ENCODE data around the gene MAD1L1. TPM values are rescaled to one million over a fixed set of nuclear protein-coding genes. Genes with fewer than 3 reads are reported as not detected.
"Not testable (repeated sequence)": the region's sequence is repeated elsewhere in the genome, so short reads cannot be mapped to it uniquely, and the experiment has no call there.

Gene MAD1L1
- total RNA-seq, 1 donor from 2014 or later: 58.0 TPM

DNA sequence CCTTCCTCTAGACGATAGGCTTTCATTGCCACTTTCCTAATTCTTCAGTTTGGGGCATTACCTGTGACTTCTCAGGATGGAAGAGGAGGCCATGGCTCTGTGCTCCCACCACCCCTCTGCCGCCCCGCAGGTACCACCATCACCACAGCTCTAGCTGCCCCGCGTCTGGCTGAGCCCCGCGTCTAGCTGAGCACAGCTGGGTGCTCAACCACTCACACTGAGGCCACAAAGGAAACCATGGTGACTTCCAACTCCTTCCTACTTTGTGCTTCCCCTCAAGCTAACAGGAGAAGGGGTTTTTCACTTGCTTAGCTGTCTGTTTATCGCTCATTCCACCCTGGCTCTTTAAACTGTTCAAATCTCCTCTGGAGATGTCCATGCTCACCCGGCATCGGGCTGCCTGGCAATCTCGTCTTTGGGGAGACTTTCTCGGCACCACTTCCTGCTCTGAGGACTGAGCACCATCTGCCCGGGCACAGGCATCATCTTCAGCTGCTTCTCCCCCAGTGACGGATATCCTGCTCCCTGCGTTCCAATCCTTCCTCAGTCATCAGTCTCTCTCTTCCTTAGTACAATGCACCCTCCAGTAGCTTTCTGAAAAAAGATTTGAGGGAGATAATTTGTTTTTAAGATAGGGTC, 59.4 kb downstream of the MAD1L1 start:
- DNase-seq: no peak

DNA sequence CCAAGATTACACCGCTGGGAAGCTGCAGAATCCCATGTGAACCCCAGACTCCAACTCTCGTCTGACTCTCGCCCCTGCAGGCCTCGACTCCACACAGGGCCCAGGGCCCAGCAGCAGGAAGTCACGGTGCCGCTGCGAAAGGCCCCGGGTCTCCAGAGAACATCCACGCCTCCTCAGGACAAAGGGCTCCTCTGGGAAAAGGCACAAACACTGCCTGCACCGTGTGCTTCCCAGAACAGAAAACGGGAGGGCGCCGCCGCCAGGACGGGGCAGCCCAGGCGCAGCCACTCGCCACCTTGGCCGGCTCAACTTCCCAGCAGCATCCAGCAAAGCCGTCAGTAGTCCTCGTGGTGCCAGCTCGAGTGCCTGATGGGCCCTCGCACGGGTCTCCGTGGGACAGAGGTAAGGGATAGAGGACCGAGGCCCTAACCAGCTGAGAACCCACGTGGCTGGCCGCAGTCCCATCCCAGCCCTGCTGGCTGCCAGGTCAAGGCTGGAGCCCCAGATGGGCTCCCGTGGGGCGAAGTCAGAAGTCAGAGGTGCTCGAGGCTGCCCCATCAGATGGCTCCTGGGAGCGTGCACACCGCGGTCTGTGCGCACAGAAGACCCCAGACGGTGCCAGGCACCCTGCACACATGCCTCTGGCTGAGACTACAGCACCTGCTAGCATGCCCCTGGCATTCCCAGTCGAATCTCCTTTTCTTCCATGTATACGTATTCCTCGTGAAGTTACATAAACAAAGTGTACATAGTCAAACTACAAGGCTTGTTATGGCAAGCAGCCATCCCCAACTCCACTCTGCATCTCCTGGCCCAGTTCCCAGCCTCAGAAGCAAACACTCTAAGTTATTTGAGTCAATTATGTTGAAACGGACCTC, 60.2 kb downstream of the MAD1L1 start:
- DNase-seq: peak; percentile 93

DNA sequence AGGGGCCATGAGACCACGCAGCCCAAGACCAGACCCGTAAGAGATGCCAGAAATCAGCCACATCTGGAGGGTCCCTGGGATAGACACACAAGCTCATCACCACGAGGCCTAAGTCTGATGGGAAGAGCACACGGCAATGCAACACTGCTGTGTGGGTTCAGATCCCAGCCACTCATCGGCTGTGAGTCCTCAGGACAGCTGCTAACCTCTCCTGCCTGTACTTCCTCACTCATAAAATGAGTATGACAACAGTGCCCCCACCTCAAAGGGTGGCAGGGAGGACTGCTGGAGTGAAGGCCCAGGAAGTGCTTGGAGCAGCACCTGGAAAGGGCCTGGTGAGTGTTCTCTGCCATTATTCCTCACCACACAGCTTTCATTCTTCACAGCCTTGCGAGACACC, 60.9 kb downstream of the MAD1L1 start:
- peak; percentile 49 for DNase-seq

DNA sequence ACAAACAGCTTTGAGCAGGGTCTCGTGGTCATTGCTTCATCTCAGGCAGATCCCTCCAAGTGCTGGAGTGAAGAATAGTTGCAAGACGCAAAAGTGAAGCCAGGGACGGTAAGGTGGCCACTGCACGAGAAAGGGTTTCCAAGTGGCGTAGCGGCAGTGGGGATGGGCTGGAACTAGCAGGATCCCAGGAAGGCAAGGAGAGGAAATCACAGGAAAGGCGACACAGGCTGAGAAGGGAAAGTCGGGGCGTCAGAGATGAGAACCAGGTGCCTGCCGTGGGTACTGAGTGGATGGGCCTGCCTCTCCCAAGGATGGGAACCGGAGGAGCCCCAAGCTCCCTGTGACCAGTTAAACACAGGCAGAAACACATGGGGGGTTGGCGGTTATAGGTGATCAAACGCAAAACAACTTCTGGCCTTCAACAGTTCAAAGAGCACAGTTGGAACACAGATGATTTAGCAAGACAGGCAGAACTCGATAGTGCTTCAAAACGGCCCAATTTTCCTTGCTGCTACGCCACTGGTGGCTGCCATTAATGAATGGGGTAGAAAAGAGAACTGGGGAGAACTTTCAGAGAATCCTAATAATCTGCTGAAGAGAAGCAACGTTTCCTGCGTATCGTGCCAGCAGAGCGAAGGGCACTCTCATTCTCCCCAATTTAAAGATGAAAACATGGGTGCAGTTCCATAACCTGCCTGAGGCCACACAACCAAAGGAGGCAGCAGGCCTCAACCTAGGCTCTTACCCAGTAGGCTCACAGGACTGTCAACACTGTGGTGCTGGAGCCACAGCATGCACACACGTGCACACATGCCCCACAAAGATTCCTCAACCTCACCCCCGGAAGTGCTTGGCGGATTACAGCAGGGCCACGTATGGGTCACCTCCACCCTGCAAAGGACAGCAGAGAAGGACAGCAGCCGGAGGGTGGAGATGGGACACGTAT, 61.9 kb downstream of the MAD1L1 start:
- no peak for DNase-seq

DNA sequence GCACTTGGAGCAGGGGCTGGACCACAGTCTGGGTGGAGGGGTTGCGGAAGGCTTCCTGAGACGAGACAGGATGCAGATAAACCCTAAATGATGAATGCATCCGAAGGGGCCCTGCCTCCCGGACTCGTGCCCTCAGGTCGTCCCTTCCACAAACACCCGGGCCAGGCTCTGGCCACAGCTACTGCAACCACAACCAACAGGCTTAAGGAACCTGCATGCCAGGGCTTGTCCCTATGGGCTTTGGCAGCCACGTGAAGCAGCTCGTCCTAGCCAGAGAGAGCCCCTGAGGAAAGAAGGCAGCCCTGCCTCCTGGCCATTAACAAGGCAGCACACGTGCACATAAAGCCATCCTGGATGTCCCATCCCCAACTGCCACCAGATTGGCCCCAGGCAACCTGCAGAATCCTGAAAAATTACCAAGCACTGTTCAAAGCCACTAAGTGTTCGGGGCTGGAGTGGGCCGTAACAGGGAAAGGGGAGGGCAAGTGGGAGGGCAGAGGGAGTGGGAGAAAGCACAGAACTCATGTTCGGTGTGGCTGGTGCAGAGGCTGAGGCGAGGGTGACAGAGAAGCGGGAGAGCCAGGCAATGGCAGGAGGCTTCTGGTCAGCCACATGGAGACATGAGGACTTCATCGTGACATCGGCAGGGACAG, 62.7 kb downstream of the MAD1L1 start:
- DNase-seq: no peak

DNA sequence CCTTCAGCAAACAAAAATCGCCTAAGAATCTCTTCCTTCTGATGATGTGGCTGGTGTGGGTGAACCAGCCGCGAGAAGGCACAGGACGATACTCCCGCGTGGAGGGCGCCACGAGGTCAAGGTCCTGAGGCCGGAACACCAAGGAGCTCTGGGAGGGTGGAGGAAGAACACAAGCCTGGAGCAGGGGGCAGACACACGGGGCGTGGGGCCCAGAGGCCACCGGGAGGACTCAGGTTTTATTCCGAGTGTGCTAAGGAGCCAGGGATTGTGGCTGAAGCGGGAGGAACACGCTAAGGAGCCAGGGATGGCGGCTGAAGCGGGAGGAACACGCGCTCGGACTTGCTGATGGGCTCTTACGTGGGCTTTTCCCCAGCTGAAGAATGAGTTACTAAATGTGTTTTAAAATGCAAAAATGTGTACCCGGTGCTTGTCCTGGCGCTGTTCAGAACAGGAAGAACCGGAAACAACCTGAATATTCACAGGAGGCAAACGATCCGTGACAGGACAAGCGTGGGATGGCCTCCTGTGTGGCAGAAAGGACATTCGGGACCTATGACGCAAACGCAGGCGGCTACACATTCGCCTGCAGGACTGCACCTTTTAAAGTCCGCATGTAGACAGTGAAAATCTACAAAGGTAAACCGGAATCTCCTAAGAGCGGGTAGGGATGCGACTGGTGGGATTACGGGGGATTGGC, 64.0 kb downstream of the MAD1L1 start:
- DNase-seq: no peak

DNA sequence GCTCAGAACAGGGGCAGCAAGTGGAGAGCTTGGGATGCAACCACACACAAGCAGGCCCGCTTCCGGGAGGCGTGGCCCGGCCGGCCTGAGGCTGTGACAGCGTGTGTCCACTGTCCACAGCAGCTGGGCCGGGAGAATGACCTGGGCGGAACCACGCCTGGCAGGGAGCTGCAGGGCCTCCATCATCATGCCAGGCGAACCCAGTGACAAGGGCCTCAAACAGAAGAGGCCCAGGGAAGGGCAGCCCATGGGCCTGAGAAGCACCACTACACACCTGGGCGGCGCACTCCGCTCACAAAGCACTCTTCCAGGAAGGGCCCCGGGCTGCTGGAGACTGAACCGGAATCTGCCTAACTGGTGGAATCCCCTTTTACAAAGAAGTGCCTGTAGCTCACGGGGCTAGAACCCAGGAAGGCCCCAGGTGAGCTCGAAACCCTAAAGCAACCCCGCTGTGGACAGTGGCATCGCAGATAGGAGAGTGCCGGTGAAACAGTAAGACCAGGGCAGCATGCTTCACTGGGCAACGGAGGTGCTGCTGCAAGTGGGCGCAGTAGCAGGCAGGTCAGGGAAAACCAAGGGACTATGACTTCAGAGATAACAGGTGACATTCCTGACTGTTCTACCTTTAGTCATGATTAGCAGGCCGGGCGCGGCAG, 66.0 kb downstream of the MAD1L1 start:
- no peak for DNase-seq

DNA sequence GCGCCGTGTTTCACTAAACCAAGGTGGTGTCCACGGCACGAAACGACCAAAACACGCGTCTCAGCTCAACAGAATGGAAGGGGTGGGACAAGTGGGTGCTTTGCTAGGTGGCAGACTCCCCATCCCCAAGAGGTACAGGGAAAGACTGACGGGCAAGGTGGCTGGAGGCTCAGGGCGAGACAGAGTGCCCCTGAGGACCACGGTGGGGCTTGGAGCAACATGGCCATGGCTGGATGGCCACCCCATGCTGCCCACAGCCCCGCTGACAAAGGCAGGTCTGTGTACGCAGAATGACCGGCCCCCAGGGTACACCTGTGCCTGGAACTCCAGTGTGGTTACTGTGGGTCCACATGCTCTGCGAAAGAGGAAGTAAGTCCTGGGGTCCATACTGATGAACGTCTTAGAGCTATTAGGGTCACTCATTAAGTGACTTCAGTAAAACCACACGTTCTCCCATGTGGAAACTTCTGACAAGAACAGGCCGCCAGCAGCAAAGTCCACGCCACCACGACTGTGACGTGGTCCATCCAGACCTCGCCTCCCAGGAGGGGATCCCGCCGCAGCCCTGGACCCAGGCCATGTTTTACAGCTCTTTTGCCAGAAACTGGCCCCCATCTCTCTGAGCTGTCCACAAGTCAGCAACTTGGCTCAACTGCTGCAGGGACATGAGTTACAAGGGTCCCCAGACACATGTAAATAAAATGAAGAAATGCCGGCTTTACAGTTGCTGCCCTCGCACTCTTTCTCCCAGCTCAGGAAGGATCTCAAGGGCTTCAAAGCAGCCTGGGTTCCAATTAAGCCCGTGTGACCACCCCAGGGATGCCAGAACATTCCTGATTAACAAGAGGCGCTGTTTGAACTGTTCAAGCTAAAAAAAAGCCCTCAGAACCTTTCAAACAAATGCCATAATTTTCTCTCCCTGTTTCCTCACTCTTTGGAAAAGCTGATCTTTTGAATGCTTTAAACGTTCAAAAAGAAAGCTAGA, 66.8 kb downstream of the MAD1L1 start:
- peak; percentile 32 for DNase-seq

DNA sequence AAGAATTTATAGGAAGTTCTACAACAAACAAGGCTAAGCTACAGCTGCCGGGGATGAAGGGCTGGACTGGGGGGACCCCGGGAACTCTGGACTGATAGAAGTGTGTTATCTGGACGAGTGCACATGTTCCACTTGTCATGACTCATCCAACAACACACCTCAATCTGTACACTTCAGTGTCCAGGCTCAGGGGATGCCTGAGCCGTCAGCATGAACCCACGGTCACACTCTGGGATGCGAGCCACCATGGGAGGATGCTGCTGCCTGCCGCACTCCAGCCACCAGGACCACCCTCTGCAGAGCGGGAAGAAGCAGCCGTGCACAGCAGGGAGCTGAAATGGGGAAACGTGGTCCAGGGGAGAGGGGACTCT, 67.5 kb downstream of the MAD1L1 start:
- no peak for DNase-seq

DNA sequence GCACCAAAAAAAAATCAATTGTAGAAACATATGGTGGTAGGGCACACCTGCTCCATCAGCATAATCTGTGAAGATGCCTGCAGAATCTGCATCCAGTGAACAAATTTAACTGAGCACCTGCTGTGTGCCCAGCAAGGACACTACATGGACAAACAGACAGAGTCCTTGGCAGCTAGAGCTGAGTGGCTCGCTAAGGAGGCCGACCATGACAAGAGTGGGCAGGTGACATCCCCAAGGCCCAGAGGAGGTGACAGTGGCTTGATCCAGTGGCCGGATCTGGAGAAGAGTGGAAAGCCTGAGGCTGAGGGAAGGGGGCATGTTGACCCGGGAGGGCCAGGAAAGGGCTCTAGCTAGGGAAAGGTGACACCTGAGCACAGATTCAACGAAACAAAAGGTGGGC, 68.1 kb downstream of the MAD1L1 start:
- DNase-seq: no peak

DNA sequence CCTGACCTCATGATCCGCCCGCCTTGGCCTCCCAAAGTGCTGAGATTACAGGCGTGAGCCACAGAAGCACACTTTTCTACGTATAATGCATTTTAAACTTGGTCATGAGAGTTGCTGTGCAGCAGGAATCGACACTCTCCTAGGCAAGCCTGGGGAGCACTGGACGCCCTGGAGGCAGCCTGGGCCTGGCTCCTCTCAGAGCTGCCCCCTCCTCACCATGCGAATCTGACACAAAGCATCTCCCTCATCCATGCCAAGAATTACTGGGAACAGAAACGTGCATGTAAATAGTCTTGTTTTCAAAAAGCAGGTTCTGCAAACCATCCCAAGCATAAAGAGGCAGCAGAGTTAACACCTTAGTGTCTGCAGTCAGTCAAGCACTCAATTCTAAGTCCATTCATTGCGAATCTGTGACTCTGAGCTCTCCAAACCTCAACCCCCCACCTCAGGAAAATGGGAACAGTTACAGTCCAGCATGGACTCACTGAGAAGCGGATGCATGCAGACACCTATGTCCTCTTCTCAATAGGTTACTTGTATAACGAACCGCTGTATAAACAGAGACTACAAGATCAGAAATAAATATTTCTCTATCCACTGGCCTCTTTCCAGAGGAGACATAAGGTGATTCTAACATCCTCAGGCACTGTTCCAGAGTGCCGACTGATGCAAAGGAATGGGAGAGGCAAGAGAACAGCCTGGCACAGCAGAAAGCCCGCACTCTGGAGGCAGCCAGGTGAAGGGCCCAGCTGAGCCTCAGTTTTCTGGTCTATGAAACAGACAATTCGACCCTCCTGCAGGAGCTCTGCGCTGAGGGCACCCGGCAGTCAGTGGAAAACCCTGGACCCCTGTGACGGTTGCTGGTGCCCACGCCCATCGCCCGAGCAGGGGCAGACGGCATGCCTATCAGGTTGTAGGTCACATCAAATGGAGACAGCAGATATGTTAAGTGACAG, 68.9 kb downstream of the MAD1L1 start:
- peak; percentile 71 for DNase-seq

DNA sequence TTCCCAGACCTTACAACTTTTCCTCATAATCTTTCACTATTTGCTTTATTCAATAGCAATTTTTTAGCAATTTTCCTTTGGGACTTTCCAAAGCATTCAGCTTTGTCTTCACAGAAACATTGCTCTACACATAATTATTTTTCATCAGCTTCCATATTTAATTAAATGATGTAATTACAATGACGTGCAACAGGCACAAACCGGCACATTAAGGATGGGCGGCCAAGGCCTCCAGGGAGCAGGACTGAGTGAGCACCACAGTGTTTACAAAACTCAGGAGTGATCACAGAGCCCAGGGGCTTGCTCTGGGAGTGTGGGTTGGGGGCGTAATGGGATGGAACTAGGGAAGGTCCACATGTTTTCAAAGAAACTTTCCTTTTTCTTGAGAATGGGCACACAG, 69.8 kb downstream of the MAD1L1 start:
- DNase-seq: peak; percentile 36

DNA sequence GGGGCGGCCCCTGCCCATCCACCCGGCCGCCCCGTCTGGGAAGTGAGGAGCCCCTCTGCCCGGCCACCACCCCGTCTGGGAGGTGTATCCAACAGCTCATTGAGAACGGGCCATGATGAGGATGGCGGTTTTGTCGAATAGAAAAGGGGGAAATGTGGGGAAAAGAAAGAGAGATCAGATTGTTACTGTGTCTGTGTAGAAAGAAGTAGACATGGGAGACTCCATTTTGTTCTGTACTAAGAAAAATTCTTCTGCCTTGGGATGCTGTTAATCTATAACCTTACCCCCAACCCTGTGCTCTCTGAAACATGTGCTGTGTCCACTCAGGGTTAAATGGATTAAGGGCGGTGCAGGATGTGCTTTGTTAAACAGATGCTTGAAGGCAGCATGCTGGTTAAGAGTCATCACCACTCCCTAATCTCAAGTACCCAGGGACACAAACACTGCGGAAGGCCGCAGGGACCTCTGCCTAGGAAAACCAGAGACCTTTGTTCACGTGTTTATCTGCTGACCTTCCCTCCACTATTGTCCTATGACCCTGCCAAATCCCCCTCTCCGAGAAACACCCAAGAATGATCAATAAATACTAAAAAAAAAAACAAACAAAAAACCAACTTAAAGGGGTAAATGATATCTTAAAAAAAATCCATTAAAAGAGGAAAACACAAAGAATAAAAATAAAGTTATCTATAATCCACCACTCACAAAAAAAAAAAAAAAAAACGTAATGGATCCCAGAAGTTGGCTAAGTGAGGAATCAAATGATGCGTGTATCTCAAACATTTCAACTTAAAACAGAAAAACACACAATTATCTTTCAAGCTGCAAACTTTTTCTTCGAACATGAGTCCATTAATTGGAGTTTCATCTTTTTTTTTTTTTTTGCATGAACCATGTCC, 70.5 kb downstream of the MAD1L1 start:
- not testable (repeated sequence) for DNase-seq

DNA sequence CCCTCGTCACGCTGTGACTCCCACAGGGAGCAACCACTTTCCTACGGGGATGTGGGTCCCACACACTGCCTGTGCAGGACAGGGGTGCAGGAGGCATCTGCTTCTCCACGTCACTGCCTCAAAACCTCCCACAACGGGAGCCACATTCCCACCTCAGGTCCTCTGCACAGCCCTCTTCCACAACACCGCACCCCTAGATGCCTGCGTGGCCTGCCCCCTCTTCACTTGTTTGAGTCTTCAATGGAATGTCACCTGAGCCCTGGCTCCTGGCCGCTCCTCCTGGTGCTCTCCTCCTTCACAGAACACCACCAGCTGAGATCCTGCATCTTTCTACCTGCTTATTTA, 73.6 kb downstream of the MAD1L1 start:
- no peak for DNase-seq

DNA sequence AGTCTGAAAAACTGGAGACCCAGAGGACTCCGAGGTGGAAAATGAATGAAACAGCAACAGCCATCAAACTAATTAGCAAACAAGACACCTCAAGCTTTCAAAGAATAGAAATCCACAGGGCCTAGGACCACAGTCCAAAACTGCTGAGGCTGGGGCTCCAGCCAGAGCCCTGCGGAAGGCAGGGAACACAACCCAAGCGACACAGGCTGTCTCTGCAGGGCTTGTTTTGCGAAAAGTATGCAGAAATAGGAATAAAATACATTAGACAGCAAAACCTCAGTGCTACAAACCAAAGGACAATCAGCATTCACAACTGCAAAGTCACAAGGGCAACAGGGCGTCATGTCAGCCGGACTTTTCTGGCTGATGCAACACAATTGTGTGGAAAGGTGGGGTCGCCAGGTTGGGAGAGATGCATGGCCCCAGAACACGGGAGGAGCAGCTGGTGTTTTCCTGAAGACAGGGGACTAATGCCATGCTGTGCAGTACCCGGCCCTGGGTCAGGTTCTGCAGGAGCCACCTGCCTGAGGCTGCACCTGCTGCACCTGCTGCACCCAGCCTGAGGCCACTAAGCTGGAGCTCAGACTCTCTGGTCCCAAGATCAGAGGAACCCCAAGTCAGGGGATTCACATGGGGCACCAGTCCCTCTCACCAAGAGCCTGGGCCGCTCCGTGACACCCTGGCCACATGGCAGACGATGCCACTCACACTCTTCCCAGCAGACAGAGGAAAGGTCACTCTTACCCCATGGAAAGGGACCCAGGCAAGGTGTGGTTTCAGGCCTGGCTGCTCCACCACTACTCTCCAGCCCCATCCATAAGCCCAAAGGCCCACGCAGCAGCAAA, 74.2 kb downstream of the MAD1L1 start:
- no peak for DNase-seq

DNA sequence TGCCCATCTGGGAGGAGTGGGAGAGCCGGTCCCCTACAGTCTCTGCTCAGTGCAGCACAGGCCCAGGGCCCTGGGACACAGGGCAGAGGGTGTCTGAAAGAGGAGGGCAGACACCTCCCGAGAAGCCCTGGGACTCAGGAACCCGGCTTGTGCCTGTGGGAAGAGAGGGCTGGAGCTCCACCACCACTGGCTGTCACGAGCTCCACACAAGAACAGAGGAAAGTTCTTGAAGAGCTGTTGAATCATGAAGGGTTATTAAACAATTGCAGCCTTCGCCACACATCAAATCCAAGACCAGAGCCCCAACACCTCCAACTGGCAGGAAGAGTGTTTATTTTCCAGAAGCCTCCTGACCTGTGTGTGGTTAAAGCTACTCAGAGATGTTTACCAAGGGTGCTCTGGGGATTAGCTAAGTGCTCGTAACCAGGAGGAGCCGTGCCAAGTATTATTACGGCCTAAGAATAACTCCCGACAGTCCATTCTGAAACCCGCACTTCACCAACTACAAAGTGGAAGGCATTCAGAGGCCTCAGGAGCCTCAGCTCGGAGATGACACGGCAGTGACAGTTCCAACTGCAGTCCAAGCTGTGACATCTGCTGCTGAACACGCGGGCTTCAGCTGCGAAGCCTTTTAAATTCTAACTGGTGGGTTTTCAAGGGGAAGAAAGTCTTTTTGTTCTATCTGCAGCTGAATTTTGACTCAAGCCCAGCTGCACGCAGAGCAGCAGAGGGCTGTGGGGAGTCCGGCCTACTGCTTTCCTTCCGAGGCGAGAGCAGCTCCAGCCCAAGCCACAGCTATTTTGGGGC, 75.1 kb downstream of the MAD1L1 start:
- DNase-seq: peak; percentile 93
